Caco-2 (cell line): Measurements from ENCODE around the gene NUP62. TPM values are rescaled to one million over a fixed set of nuclear protein-coding genes. Genes with fewer than 3 reads are reported as not detected.
"Not testable (repeated sequence)": the region's sequence is repeated elsewhere in the genome, so short reads cannot be mapped to it uniquely, and the experiment has no call there.

Experiments used
- BruUV-seq: library from RNA; stranded (reverse); fragments of 400-500 nt; replicated peaks from 2 replicates; lab custom pipeline; 2021; lab: Mats Ljungman, UMichigan
- CTCF ChIA-PET: fragments of 300-600 bp; sonication (Branson Sonifier 250); formaldehyde crosslinking; loops from one replicate; lab custom pipeline; 2022; ENCODE audit warnings: antibody characterized with exemption; lab: Charles Lee
- POLR2A ChIA-PET: fragments of 300-600 bp; sonication (Branson Sonifier 250); formaldehyde crosslinking; loops from one replicate; lab custom pipeline; 2022; ENCODE audit warnings: antibody characterized with exemption; lab: Charles Lee
- DNase-seq, 2 experiments: peaks; one replicate each; pipeline versions ENCODE4 v3.0.0 to v3.0.0-alpha.2; 2020 to 2022
- H3K27me3 ChIP-seq: replicated peaks from 2 replicates; pipeline ENCODE4 v1.6.0; 2011; ENCODE audit warnings: low read length; ENCODE audit not compliant: control insufficient read depth, insufficient read depth
- H3K36me3 ChIP-seq: 2 replicates; pipeline ENCODE4 v1.5.1; 2011; ENCODE audit warnings: low read length; ENCODE audit not compliant: control insufficient read depth, insufficient read depth
- H3K4me1 ChIP-seq: fragments of 250-450 bp; sonication (Bioruptor Pico); 2 replicates; pipeline ENCODE4 v1.5.1; 2020; ENCODE audit warnings: mild to moderate bottlenecking
- H3K4me3 ChIP-seq: 2 replicates; pipeline ENCODE4 v1.5.1; 2011; ENCODE audit warnings: low read depth, mild to moderate bottlenecking, control low read depth, low read length
- H3K9me3 ChIP-seq: fragments of 250-450 bp; sonication (Bioruptor Pico); 2 replicates; pipeline ENCODE4 v1.5.1; 2020; ENCODE audit warnings: mild to moderate bottlenecking, moderate library complexity
- H3K27ac Mint-ChIP-seq: one replicate; pipeline ENCODE4 v1.8.0; 2022; ENCODE audit warnings: mixed read lengths; ENCODE audit not compliant: unreplicated experiment
- H3K27me3 Mint-ChIP-seq: one replicate; pipeline ENCODE4 v1.8.0; 2022; ENCODE audit warnings: mixed read lengths; ENCODE audit not compliant: insufficient read depth, unreplicated experiment
- H3K36me3 Mint-ChIP-seq: one replicate; pipeline ENCODE4 v1.8.0; 2022; ENCODE audit warnings: mild to moderate bottlenecking, mixed read lengths; ENCODE audit not compliant: insufficient read depth, unreplicated experiment
- H3K4me1 Mint-ChIP-seq: one replicate; pipeline ENCODE4 v1.8.0; 2022; ENCODE audit warnings: low read depth, mixed read lengths; ENCODE audit not compliant: unreplicated experiment
- H3K4me3 Mint-ChIP-seq: one replicate; pipeline ENCODE4 v1.8.0; 2022; ENCODE audit warnings: mild to moderate bottlenecking, moderate library complexity, mixed read lengths; ENCODE audit not compliant: unreplicated experiment
- H3K9me3 Mint-ChIP-seq: one replicate; pipeline ENCODE4 v1.8.0; 2022; ENCODE audit warnings: mixed read lengths; ENCODE audit not compliant: unreplicated experiment
- intact Hi-C: fragments of 100-400 bp; cut with micrococcal nuclease; formaldehyde crosslinking; loops from one replicate; pipeline ENCODE4 v1.10.0; 2022; ENCODE audit not compliant: unreplicated experiment
- total RNA-seq: library from RNA; stranded (reverse); gene quantifications from 2 replicates; pipeline ENCODE4 v1.2.3, GENCODE V29; 2022
- TF ChIP-seq, protein P1 (sequence below), 2 experiments: fragments of 200-600 bp in 1 of 2; IDR thresholded peaks; 1 replicate in 1 of 2; 2 replicates in 1 of 2; pipeline versions ENCODE4 v1.5.1 to v1.8.0; 2011 to 2022; ENCODE audit warnings: antibody characterized with exemption in 1 of 2, control low read depth in 1 of 2, inconsistent platforms in 1 of 2, low read depth in 1 of 2, low read length in 1 of 2, mild to moderate bottlenecking in 1 of 2, moderate library complexity in 1 of 2; ENCODE audit not compliant: insufficient read depth in 1 of 2, severe bottlenecking in 1 of 2, unreplicated experiment in 1 of 2

Gene NUP62
- total RNA-seq, 1 experiment from 2014 or later = 116 TPM

GRCh38 chr19:49973987-49974386, 44.7 kb upstream of the NUP62 start:
- ChIA-PET CTCF (no interaction called here), POLR2A (no interaction called here)
- Mint-ChIP-seq H3K4me3 (no peak overlapping the region), H3K4me1 (peaks cover 9% of the 10 kb centered on the region), H3K27me3 (no peaks in the 10 kb centered on the region), H3K36me3 (peaks cover 6% of the 10 kb centered on the region), H3K9me3 (no peaks in the 10 kb centered on the region), H3K27ac (no peak overlapping the region)
- Histone ChIP-seq H3K4me3 (no peak overlapping the region), H3K4me1 (peaks cover 7% of the 10 kb centered on the region; the same call in 1 of the 2 replicates), H3K27me3 (no peaks in the 10 kb centered on the region; the same call in 1 of the 2 replicates), H3K9me3 (no peaks in the 10 kb centered on the region), H3K36me3 (no peaks in the 10 kb centered on the region)
- intact Hi-C loops = no loop called here
- BruUV-seq = no TSS peak
- no peak for DNase-seq
- TF ChIP-seq, protein P1, sequence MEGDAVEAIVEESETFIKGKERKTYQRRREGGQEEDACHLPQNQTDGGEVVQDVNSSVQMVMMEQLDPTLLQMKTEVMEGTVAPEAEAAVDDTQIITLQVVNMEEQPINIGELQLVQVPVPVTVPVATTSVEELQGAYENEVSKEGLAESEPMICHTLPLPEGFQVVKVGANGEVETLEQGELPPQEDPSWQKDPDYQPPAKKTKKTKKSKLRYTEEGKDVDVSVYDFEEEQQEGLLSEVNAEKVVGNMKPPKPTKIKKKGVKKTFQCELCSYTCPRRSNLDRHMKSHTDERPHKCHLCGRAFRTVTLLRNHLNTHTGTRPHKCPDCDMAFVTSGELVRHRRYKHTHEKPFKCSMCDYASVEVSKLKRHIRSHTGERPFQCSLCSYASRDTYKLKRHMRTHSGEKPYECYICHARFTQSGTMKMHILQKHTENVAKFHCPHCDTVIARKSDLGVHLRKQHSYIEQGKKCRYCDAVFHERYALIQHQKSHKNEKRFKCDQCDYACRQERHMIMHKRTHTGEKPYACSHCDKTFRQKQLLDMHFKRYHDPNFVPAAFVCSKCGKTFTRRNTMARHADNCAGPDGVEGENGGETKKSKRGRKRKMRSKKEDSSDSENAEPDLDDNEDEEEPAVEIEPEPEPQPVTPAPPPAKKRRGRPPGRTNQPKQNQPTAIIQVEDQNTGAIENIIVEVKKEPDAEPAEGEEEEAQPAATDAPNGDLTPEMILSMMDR (IDR thresholded peaks at IDR 0.05; ENCODE audit: insufficient read depth in 1 of 2, low read depth in 1 of 2, low read length in 1 of 2, severe bottlenecking in 1 of 2, unreplicated experiment in 1 of 2) = no peak

- H3K27me3 Mint-ChIP-seq = no peaks in the 10 kb centered on the region
- TF ChIP-seq, protein P1 (IDR thresholded peaks at IDR 0.05; ENCODE audit: insufficient read depth in 1 of 2, low read depth in 1 of 2, low read length in 1 of 2, severe bottlenecking in 1 of 2, unreplicated experiment in 1 of 2) = no peak
- no peak for DNase-seq
- H3K27ac Mint-ChIP-seq = no peak overlapping the region
- Histone ChIP-seq H3K4me3 (no peak overlapping the region), H3K27me3 (no peaks in the 10 kb centered on the region; the same call in 1 of the 2 replicates), H3K9me3 (no peaks in the 10 kb centered on the region), H3K4me1 (peaks cover 7% of the 10 kb centered on the region; the same call in 1 of the 2 replicates), H3K36me3 (no peaks in the 10 kb centered on the region)
- H3K9me3 Mint-ChIP-seq = no peaks in the 10 kb centered on the region
- H3K4me1 Mint-ChIP-seq = peaks cover 9% of the 10 kb centered on the region
- peaks cover 6% of the 10 kb centered on the region for H3K36me3 Mint-ChIP-seq
- intact Hi-C loops = no loop called here
- CTCF ChIA-PET = no interaction called here
- BruUV-seq = no TSS peak
- POLR2A ChIA-PET = no interaction called here
- no peak overlapping the region for H3K4me3 Mint-ChIP-seq
Observed at GRCh38 chr19:49972841-49973240, 43.5 kb upstream of the NUP62 start.

- BruUV-seq = no TSS peak
- Mint-ChIP-seq H3K27ac (no peak overlapping the region), H3K4me3 (no peak overlapping the region), H3K9me3 (no peaks in the 10 kb centered on the region), H3K4me1 (peaks cover 8% of the 10 kb centered on the region), H3K36me3 (peaks cover 3% of the 10 kb centered on the region), H3K27me3 (no peaks in the 10 kb centered on the region)
- POLR2A ChIA-PET = no interaction called here
- Histone ChIP-seq H3K27me3 (no peaks in the 10 kb centered on the region; the same call in 1 of the 2 replicates), H3K4me1 (peaks cover 7% of the 10 kb centered on the region; the same call in 1 of the 2 replicates), H3K4me3 (no peak overlapping the region), H3K9me3 (no peaks in the 10 kb centered on the region), H3K36me3 (no peaks in the 10 kb centered on the region)
- DNase-seq = no peak
- TF ChIP-seq, protein P1 (IDR thresholded peaks at IDR 0.05; ENCODE audit: insufficient read depth in 1 of 2, low read depth in 1 of 2, low read length in 1 of 2, severe bottlenecking in 1 of 2, unreplicated experiment in 1 of 2) = no peak
- CTCF ChIA-PET = no interaction called here
- intact Hi-C loops = no loop called here
Observed at GRCh38 chr19:49971991-49972411, 42.7 kb upstream of the NUP62 start.

DNA sequence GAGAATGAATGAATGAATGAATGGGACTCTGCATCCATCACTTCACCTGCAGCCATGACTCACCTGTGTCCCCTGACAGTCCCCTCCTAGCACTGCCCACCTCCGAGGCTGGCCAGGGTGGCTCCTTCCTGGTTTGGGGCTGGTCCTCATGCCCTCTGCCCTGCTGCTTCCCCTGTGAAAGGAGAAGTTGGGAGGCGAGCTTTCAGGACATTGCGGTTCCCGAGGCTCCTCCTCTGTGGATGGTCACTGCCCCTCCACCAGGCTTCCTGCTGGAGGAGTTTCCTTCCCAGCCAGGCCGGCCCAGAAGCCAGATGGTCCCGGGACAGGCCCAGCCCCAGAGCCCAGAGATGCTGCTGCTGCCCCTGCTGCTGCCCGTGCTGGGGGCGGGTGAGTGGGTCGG, 40.1 kb upstream of the NUP62 start:
- POLR2A ChIA-PET, DNase-seq, H3K27me3 Mint-ChIP-seq, H3K36me3 ChIP-seq, H3K36me3 Mint-ChIP-seq, CTCF ChIA-PET, H3K9me3 Mint-ChIP-seq, H3K27ac Mint-ChIP-seq, BruUV-seq, H3K27me3 ChIP-seq, intact Hi-C loops, H3K4me3 ChIP-seq, H3K4me1 ChIP-seq, H3K4me1 Mint-ChIP-seq, H3K9me3 ChIP-seq, H3K4me3 Mint-ChIP-seq: not testable (repeated sequence)
